ENCODE measurements around the gene INO80C. TPM values are rescaled to one million over a fixed set of nuclear protein-coding genes. Genes with fewer than 3 reads are reported as not detected.

Gene INO80C
- total RNA-seq, 4 donors from 2014 or later, result 13.2 to 30.1 (median 17.9) TPM

DNA sequence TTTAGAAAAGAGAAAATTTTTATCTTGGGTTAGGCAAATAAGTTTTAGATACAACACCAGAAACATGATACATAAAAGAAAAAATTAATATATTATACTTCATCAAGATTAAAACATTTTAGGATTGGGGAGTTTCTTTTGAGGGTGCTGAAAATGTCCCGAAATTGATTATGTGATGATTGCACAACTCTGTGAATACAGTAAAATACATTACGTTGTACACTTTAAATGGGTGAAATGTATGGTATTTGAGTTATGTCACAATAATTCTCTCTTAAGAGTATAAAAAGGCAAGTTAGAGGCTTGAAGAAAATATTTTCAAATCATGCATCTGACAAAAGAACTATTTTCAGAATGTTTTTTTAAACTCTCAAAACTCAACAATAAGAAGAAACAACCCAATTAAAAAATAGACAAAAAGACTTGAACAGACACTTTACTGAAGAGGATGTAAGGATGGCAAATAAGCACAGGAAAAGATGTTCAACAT, 36.2 kb upstream of the INO80C start:
- H3K9me3 ChIP-seq, result peaks cover 0 to under 1% (median 0%) of the 10 kb centered on the region in 3 donors
- H3K27me3 ChIP-seq, result no peaks in the 10 kb centered on the region
- no peaks in the 10 kb centered on the region for H3K36me3 ChIP-seq
- intact Hi-C loops (cut with DNase I), result no loop called here
- 91 to 93% methylated on average over 2 of the region's 2 CpGs for WGBS, 2 donors
- no peak for DNase-seq
- H3K27ac ChIP-seq, result no peak overlapping the region
- H3K4me1 ChIP-seq, result no peaks in the 10 kb centered on the region
- H3K4me3 ChIP-seq, result no peak overlapping the region
- TF ChIP-seq, protein P1, sequence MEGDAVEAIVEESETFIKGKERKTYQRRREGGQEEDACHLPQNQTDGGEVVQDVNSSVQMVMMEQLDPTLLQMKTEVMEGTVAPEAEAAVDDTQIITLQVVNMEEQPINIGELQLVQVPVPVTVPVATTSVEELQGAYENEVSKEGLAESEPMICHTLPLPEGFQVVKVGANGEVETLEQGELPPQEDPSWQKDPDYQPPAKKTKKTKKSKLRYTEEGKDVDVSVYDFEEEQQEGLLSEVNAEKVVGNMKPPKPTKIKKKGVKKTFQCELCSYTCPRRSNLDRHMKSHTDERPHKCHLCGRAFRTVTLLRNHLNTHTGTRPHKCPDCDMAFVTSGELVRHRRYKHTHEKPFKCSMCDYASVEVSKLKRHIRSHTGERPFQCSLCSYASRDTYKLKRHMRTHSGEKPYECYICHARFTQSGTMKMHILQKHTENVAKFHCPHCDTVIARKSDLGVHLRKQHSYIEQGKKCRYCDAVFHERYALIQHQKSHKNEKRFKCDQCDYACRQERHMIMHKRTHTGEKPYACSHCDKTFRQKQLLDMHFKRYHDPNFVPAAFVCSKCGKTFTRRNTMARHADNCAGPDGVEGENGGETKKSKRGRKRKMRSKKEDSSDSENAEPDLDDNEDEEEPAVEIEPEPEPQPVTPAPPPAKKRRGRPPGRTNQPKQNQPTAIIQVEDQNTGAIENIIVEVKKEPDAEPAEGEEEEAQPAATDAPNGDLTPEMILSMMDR (IDR thresholded peaks at IDR 0.05), result no peak
- no peak for TF ChIP-seq POLR2A (IDR thresholded peaks at IDR 0.05)

DNA sequence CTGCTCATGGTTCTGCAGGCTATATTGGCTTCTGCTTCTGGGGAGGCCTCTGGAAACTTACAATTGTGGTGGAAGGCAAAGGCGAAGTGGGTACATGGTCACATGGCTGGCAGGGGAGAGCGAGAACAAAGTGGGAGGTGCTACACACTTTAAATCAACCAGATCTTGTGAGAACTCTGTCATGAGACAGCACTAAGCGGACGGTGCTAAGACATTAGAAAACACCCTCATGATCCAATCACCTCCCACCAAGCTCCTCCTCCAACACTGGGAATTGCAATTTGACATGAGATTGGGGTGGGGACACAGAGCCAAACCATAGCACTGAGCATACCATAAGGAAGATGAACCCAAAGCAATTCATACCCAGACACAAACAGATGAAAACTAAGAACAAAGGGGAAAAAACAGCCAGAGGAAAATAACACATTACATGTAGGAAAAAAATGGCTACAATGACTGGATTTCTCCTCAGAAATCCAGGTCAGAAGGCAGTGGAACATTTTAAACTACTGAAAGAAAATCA, 31.1 kb upstream of the INO80C start:
- Histone ChIP-seq H3K27ac (no peak overlapping the region), H3K27me3 (no peaks in the 10 kb centered on the region), H3K36me3 (no peaks in the 10 kb centered on the region), H3K9me3 (no peaks in the 10 kb centered on the region), H3K4me3 (no peak overlapping the region), H3K4me1 (peaks cover 9 to 19% (median 11%) of the 10 kb centered on the region in 3 donors)
- no peak for DNase-seq
- WGBS, 2 donors, result 64 to 88% methylated on average over 4 of the region's 4 CpGs
- intact Hi-C loops (cut with DNase I), result no loop called here
- TF ChIP-seq POLR2A (IDR thresholded peaks at IDR 0.05), result no peak
- TF ChIP-seq, protein P1 (IDR thresholded peaks at IDR 0.05), result no peak

DNA sequence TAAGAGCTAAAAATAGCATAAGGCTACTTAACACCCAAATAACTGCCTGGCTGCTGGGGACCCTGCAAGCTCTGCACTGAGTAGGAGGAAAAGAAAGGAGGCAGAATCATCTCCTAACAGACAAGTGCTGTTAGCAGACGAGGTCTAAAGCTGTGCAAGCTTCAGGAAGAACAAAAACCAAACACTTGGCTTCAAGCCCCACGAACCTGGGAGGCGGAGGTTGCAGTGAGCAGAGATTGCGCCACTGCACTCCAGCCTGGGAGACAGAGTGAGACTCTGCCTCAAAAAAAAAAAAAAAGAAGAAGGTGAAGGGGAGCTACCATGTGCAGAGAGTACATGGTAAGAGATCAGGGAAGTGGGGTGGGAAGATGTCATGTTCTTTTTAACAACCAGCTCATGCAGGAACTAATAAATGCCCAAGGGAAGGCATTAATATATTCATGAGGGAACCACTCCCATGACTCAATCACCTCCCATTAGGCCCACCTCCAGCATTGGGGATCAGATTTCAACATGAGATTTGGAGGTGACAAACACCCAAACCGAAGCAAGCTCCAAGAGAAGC, 28.8 kb upstream of the INO80C start:
- intact Hi-C loops (cut with DNase I), result no loop called here
- H3K27me3 ChIP-seq, result no peaks in the 10 kb centered on the region
- H3K36me3 ChIP-seq, result no peaks in the 10 kb centered on the region
- no peaks in the 10 kb centered on the region for H3K9me3 ChIP-seq
- DNase-seq, result no peak
- peak overlapping the region in 1 of 4 donors; percentile 19 for H3K27ac ChIP-seq
- H3K4me3 ChIP-seq, result peak overlapping the region in 1 of 4 donors; percentile 22
- H3K4me1 ChIP-seq, result peaks cover 9 to 25% (median 11%) of the 10 kb centered on the region in 3 donors
- TF ChIP-seq, protein P1 (IDR thresholded peaks at IDR 0.05), result no peak
- no peak for TF ChIP-seq POLR2A (IDR thresholded peaks at IDR 0.05)
- 12% methylated on average over 2 to 5 of the region's 5 CpGs for WGBS, 2 donors

DNA sequence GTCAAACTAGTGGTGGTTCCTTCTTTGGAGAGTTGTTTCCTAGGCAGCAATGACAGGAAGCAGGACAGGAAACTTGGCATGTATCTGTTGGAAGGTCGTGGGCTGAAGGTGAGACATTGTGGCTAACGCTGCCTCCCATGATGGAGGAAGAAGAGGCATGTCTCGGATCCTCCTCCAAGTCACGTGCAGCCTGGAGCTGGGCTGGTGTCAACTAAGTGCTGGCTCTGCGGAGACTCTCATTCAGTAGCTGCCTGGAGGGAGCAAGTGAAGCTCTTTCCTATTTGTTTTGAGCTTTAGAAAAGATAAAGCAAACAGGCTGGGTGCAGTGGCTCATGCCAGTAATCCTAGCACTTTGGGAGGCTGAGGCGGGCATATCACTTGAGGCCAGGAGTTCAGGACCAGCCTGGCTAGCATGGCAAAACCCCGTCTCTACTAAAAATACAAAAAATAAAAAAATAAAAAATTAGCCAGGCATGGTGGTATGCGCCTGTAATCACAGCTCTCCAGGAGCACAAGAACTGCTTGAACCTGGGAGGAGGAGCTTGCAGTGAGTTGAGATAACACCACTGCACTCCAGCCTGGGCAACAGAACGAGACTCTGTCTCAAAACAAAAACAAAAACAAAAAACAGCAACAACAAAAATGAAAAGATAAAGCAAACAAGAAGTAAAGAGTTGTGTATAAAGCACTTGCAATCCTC, 28.2 kb upstream of the INO80C start:
- Histone ChIP-seq H3K27me3 (no peaks in the 10 kb centered on the region), H3K4me1 (peaks cover 9 to 25% (median 11%) of the 10 kb centered on the region in 3 donors), H3K27ac (peak overlapping the region in 1 of 4 donors; percentile 19), H3K9me3 (no peaks in the 10 kb centered on the region), H3K4me3 (peak overlapping the region in 1 of 4 donors; percentile 22), H3K36me3 (no peaks in the 10 kb centered on the region)
- 24 to 26% methylated on average over 9 of the region's 9 CpGs for WGBS, 2 donors
- TF ChIP-seq POLR2A (IDR thresholded peaks at IDR 0.05), result no peak
- TF ChIP-seq, protein P1 (IDR thresholded peaks at IDR 0.05), result no peak
- intact Hi-C loops (cut with DNase I), result no loop called here
- DNase-seq, result no peak

DNA sequence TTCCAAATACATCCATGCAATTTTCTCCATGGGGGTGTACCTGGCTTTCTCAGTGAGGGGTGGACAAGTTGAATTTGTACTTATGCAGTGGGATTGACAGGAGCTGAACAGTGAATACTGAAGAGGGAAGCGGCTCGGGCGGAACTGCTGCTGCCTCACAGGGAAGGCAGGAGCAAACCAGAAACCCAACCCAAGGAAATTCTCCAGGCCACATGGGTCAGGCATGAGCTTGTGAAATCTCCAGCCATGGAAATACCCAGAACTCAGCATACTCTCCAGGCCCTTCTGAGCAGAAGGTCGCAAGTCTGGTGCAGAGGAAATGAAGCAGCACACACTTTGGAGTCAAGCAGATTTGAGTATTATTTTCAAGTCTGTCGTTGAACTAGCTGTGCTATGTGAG, 26.5 kb upstream of the INO80C start:
- H3K36me3 ChIP-seq, result no peaks in the 10 kb centered on the region
- WGBS, 2 donors, result 65 to 70% methylated on average over 5 of the region's 5 CpGs
- no peak overlapping the region for H3K4me3 ChIP-seq
- no peaks in the 10 kb centered on the region for H3K27me3 ChIP-seq
- DNase-seq, result no peak
- H3K9me3 ChIP-seq, result no peaks in the 10 kb centered on the region
- H3K4me1 ChIP-seq, result peaks cover 9 to 25% (median 11%) of the 10 kb centered on the region in 3 donors
- intact Hi-C loops (cut with DNase I), result no loop called here
- TF ChIP-seq POLR2A (IDR thresholded peaks at IDR 0.05), result no peak
- TF ChIP-seq, protein P1 (IDR thresholded peaks at IDR 0.05), result no peak
- H3K27ac ChIP-seq, result peak overlapping the region in 1 of 4 donors; percentile 4

All from esophagus squamous epithelium (tissue), 5 donors.